Activated B cell treated with CpG ODN at 0.5 μM for 24 hours (primary cell): Measurements from ENCODE around the gene ALDOB. TPM values are rescaled to one million over a fixed set of nuclear protein-coding genes. Genes with fewer than 3 reads are reported as not detected.

Experiments
- ATAC-seq: fragments of 200-7000 bp; cut with Tn5 transposase; one replicate; pipeline ENCODE4 v1.10.0; 2021; ENCODE audit warnings: low read depth, mild to moderate bottlenecking, moderate library complexity
- CTCF ChIA-PET: fragments of 350-600 bp; sonication (Branson Sonifier 250); formaldehyde crosslinking; loops from one replicate; lab custom pipeline; 2021; ENCODE audit warnings: antibody characterized with exemption; lab: Charles Lee
- POLR2A ChIA-PET: fragments of 350-600 bp; sonication (Branson Sonifier 250); formaldehyde crosslinking; loops from one replicate; lab custom pipeline; 2021; ENCODE audit warnings: antibody characterized with exemption; lab: Charles Lee
- DNase-seq: peaks from one replicate; pipeline ENCODE4 v3.0.0; 2022
- H3K27ac Mint-ChIP-seq: one replicate; pipeline ENCODE4 v1.8.0; 2020; ENCODE audit warnings: mixed read lengths
- H3K27me3 Mint-ChIP-seq: one replicate; pipeline ENCODE4 v1.8.0; 2021; ENCODE audit warnings: mixed read lengths
- H3K36me3 Mint-ChIP-seq: one replicate; pipeline ENCODE4 v1.8.0; 2021; ENCODE audit warnings: low read depth, mixed read lengths
- H3K4me1 Mint-ChIP-seq: one replicate; pipeline ENCODE4 v1.8.0; 2021; ENCODE audit warnings: mixed read lengths
- H3K4me3 Mint-ChIP-seq: one replicate; pipeline ENCODE4 v1.8.0; 2020; ENCODE audit warnings: mild to moderate bottlenecking, mixed read lengths
- H3K9me3 Mint-ChIP-seq: one replicate; pipeline ENCODE4 v1.8.0; 2020; ENCODE audit warnings: mixed read lengths
- CTCF ChIP-seq: fragments of 200-600 bp; IDR thresholded peaks from one replicate; pipeline ENCODE4 v1.8.0; 2022; ENCODE audit warnings: antibody characterized with exemption, mild to moderate bottlenecking
- intact Hi-C: fragments of 100-400 bp; cut with micrococcal nuclease; formaldehyde crosslinking; loops from one replicate; pipeline ENCODE4 v1.15.1; 2024
- total RNA-seq: library from RNA; stranded (reverse); gene quantifications from 2 replicates; pipeline ENCODE4 v1.2.3, GENCODE V29; 2022

Gene ALDOB
- total RNA-seq, 1 donor from 2014 or later: not detected

GRCh38 chr9:101400120-101400519 lies 35.5 kb downstream of the ALDOB start:
- H3K27ac Mint-ChIP-seq: no peak overlapping the region
- H3K9me3 Mint-ChIP-seq: peaks cover 18% of the 10 kb centered on the region
- H3K4me3 Mint-ChIP-seq: peak overlapping the region; percentile 97
- no peak for TF ChIP-seq CTCF
- intact Hi-C loops: no loop called here
- POLR2A ChIA-PET: no interaction called here
- DNase-seq: no peak
- peaks cover 65% of the 10 kb centered on the region for H3K4me1 Mint-ChIP-seq
- H3K36me3 Mint-ChIP-seq: peaks cover 78% of the 10 kb centered on the region
- ATAC-seq: no peak
- no peaks in the 10 kb centered on the region for H3K27me3 Mint-ChIP-seq
- CTCF ChIA-PET: no interaction called here

GRCh38 chr9:101399643-101399970 lies 36.0 kb downstream of the ALDOB start:
- no peak for TF ChIP-seq CTCF
- DNase-seq (no peak), ATAC-seq (no peak)
- peaks cover 70% of the 10 kb centered on the region for H3K4me1 Mint-ChIP-seq
- peaks cover 13% of the 10 kb centered on the region for H3K9me3 Mint-ChIP-seq
- peaks cover 78% of the 10 kb centered on the region for H3K36me3 Mint-ChIP-seq
- intact Hi-C loops: loop anchor here (2.0 to 5.0 kb wide), 3 partner anchors 987 to 1577 kb away; partner anchors contain the start of genes ERP44, INVS and NR4A3
- ChIA-PET POLR2A (interaction anchor here (0.7 to 2.3 kb wide), 4 partner anchors 11 to 134 kb away, joined by 3 to 23 read pairs (median 4); partner anchors contain the start of gene RNF20), CTCF (no interaction called here)
- no peaks in the 10 kb centered on the region for H3K27me3 Mint-ChIP-seq
- H3K27ac Mint-ChIP-seq: no peak overlapping the region
- peak overlapping the region; percentile 97 for H3K4me3 Mint-ChIP-seq

- Mint-ChIP-seq H3K4me1 (peaks cover 74% of the 10 kb centered on the region), H3K36me3 (peaks cover 77% of the 10 kb centered on the region), H3K4me3 (peak overlapping the region; percentile 97), H3K27me3 (no peaks in the 10 kb centered on the region), H3K9me3 (peaks cover 12% of the 10 kb centered on the region), H3K27ac (peak overlapping the region; percentile 98)
- TF ChIP-seq CTCF: no peak
- no peak for DNase-seq
- intact Hi-C loops: loop anchor here (1.0 to 5.0 kb wide), 6 partner anchors 12 to 1577 kb away; partner anchors contain the start of genes ERP44, INVS, NR4A3 and RNF20
- ATAC-seq: peak; percentile 2
- ChIA-PET CTCF (interaction anchor here (1.4 kb wide), 1 partner anchor 131 kb away, joined by 3 read pairs; no protein-coding TSS in a partner anchor), POLR2A (interaction anchor here (0.6 to 2.3 kb wide), 10 partner anchors 8 to 135 kb away, joined by 3 to 23 read pairs (median 5); partner anchors contain the start of gene RNF20)
These were observed 36.5 kb downstream of the ALDOB start for GRCh38 chr9:101398930-101399642.

- DNase-seq (peak; percentile 82), ATAC-seq (peak; percentile 94)
- Mint-ChIP-seq H3K4me1 (peaks cover 74% of the 10 kb centered on the region), H3K9me3 (peaks cover 5% of the 10 kb centered on the region), H3K27me3 (no peaks in the 10 kb centered on the region), H3K27ac (peak within 1 kb of the TSS; percentile 98), H3K36me3 (peaks cover 76% of the 10 kb centered on the region), H3K4me3 (peak within 1 kb of the TSS; percentile 97)
- intact Hi-C loops: loop anchor here (1.0 to 5.0 kb wide), 6 partner anchors 11 to 1576 kb away; partner anchors contain the start of genes ERP44, INVS, NR4A3 and RNF20
- CTCF ChIA-PET: interaction anchor here (1.0 to 1.4 kb wide), 2 partner anchors 9 to 132 kb away, joined by 3 read pairs; no protein-coding TSS in a partner anchor
- TF ChIP-seq CTCF: no peak
- POLR2A ChIA-PET: interaction anchor here (0.6 to 2.3 kb wide), 8 partner anchors 8 to 135 kb away, joined by 3 to 23 read pairs (median 5); partner anchors contain the start of gene RNF20
These were observed 37.3 kb downstream of the ALDOB start, which contains the start of the genes MRPL50 and ZNF189 for GRCh38 chr9:101398068-101398929. Gene MRPL50, minus strand, starts transcription at chr9:101398618. Its CDS starts 26 bp downstream, at chr9:101398592. Gene ZNF189, plus strand, starts transcription at chr9:101398851. Its CDS starts 306 bp downstream, at chr9:101399157.
